GM12873 (cell line): ENCODE results near the gene FILIP1L.

Experiments used
- CTCF ChIP-seq: IDR thresholded peaks from 2 replicates; pipeline ENCODE4 v1.5.1; 2012; ENCODE audit warnings: low read depth, mild to moderate bottlenecking, moderate library complexity, low read length, control low read depth; ENCODE audit not compliant: insufficient read depth; ENCODE audit errors: missing control alignments

FILIP1L gene

GRCh38 chr3:100044369-100044768 lies 69.9 kb downstream of the FILIP1L start:
- TF ChIP-seq CTCF = no peak

GRCh38 chr3:100043271-100043670 lies 71.0 kb downstream of the FILIP1L start:
- TF ChIP-seq CTCF = no peak

- no peak for TF ChIP-seq CTCF
Measured at GRCh38 chr3:100042166-100042981, 71.9 kb downstream of the FILIP1L start.

- TF ChIP-seq CTCF = no peak
Measured at GRCh38 chr3:100041328-100041749, 73.0 kb downstream of the FILIP1L start.

GRCh38 chr3:100040451-100041225 lies 73.7 kb downstream of the FILIP1L start:
- TF ChIP-seq CTCF = no peak

- TF ChIP-seq CTCF = no peak
Measured at GRCh38 chr3:100039075-100039474, 75.2 kb downstream of the FILIP1L start.

GRCh38 chr3:100033903-100034471 lies 80.3 kb downstream of the FILIP1L start:
- no peak for TF ChIP-seq CTCF
